ENCODE results near the gene CLASP1.
"Not testable (repeated sequence)": the region's sequence is repeated elsewhere in the genome, so short reads cannot be mapped to it uniquely, and the experiment has no call there.

CLASP1 gene

GRCh38 chr2:121363632-121364420 is 285.4 kb downstream of the CLASP1 start:
- DNase-seq, result no peak

- no peak for DNase-seq
Measured at GRCh38 chr2:121362774-121363173, 286.5 kb downstream of the CLASP1 start.

- no peak for DNase-seq
Measured at GRCh38 chr2:121362226-121362625, 287.0 kb downstream of the CLASP1 start.

GRCh38 chr2:121360566-121361300 is 288.5 kb downstream of the CLASP1 start:
- DNase-seq, result no peak

- no peak for DNase-seq
Measured at GRCh38 chr2:121359716-121360565, 289.3 kb downstream of the CLASP1 start.

GRCh38 chr2:121359170-121359569 is 290.1 kb downstream of the CLASP1 start:
- no peak for DNase-seq

- no peak for DNase-seq
Measured at GRCh38 chr2:121358291-121358690, 291.0 kb downstream of the CLASP1 start.

GRCh38 chr2:121356058-121356640 is 293.1 kb downstream of the CLASP1 start:
- no peak for DNase-seq

- DNase-seq, result no peak
Measured at GRCh38 chr2:121355488-121355887, 293.8 kb downstream of the CLASP1 start.

- no peak for DNase-seq
Measured at GRCh38 chr2:121351521-121352318, 297.5 kb downstream of the CLASP1 start.

GRCh38 chr2:121350890-121351289 is 298.4 kb downstream of the CLASP1 start:
- DNase-seq, result no peak

- no peak for DNase-seq
Measured at GRCh38 chr2:121350402-121350775, 298.9 kb downstream of the CLASP1 start.

GRCh38 chr2:121349721-121350401 is 299.4 kb downstream of the CLASP1 start:
- no peak for DNase-seq

GRCh38 chr2:121348128-121348740 is 301.0 kb downstream of the CLASP1 start:
- no peak for DNase-seq

- DNase-seq, result no peak
Measured at GRCh38 chr2:121346859-121347258, 302.4 kb downstream of the CLASP1 start.

GRCh38 chr2:121346407-121346806 is 302.9 kb downstream of the CLASP1 start:
- no peak for DNase-seq

GRCh38 chr2:121345887-121346286 is 303.4 kb downstream of the CLASP1 start:
- DNase-seq, result no peak

- no peak for DNase-seq
Measured at GRCh38 chr2:121345101-121345500, 304.2 kb downstream of the CLASP1 start.

- DNase-seq, result not testable (repeated sequence)
Measured at GRCh38 chr2:121343828-121344399, 305.3 kb downstream of the CLASP1 start.

GRCh38 chr2:121343191-121343590 is 306.1 kb downstream of the CLASP1 start:
- DNase-seq, result no peak

- DNase-seq, result no peak
Measured at GRCh38 chr2:121342751-121343150, 306.5 kb downstream of the CLASP1 start.
